ENCODE results near the gene FABP3. TPM values are rescaled to one million over a fixed set of nuclear protein-coding genes. Genes with fewer than 3 reads are reported as not detected.

FABP3 gene
- total and polyA plus RNA-seq, 2 of the 4 experiments (the other 2 are of a cell fraction), result 4.8 to 8.6 TPM

- no peak overlapping the region for H2AFZ ChIP-seq (replicated peaks; ENCODE audit: low read length, poor library complexity)
- H3K18ac ChIP-seq (ENCODE audit: low read depth, low read length), result no peak overlapping the region
- H3K4ac ChIP-seq (ENCODE audit: low read depth, low read length), result no peak overlapping the region
- H2BK120ac ChIP-seq (ENCODE audit: low read depth, low read length), result no peak overlapping the region
- H3K36me3 ChIP-seq (ENCODE audit: control insufficient read depth, insufficient read depth, low read length), result peaks cover 15% of the 10 kb centered on the region; the same call in 1 of the 2 replicates
- H3K4me3 ChIP-seq (ENCODE audit: insufficient read depth, low read depth, low read length), result no peak overlapping the region
- no peaks in the 10 kb centered on the region for H3K27me3 ChIP-seq (ENCODE audit: control insufficient read depth, insufficient read depth, low read length)
- H4K8ac ChIP-seq (ENCODE audit: low read depth in 2 of 2, low read length in 2 of 2), result no peak overlapping the region
- no peak overlapping the region for H4K5ac ChIP-seq (ENCODE audit: low read depth, low read length)
- H3K23ac ChIP-seq (ENCODE audit: low read depth, low read length), result no peak overlapping the region
- no peaks in the 10 kb centered on the region for H3K4me1 ChIP-seq (ENCODE audit: control insufficient read depth, insufficient read depth, low read length)
- H3K9ac ChIP-seq (ENCODE audit: low read depth, low read length), result no peak overlapping the region
- intact Hi-C loops (cut with micrococcal nuclease), result no loop called here
- no peaks in the 10 kb centered on the region for H3K9me3 ChIP-seq (ENCODE audit: control insufficient read depth, insufficient read depth, low read length)
- BruUV-seq (replicated peaks), result no TSS peak
- no peak overlapping the region for H3K27ac ChIP-seq (ENCODE audit: insufficient read depth, low read length)
- H4K20me1 ChIP-seq (ENCODE audit: insufficient read depth, low read length), result no peaks in the 10 kb centered on the region
- H4K91ac ChIP-seq (ENCODE audit: insufficient read depth, low read depth, low read length), result no peak overlapping the region
- CTCF ChIA-PET, result no interaction called here
- H2BK15ac ChIP-seq (ENCODE audit: low read depth, low read length), result no peak overlapping the region
- TF ChIP-seq USF2 (IDR thresholded peaks at IDR 0.05; ENCODE audit: low read depth, low read length) (no peak), RAD21 (IDR thresholded peaks at IDR 0.05; ENCODE audit: low read length) (no peak), NFE2L2 (IDR thresholded peaks at IDR 0.05; ENCODE audit: low read depth, low read length) (no peak), CHD1 (IDR thresholded peaks at IDR 0.05; ENCODE audit: low read depth, low read length) (no peak), BHLHE40 (IDR thresholded peaks at IDR 0.05; ENCODE audit: low read depth, low read length) (no peak), CEBPB (IDR thresholded peaks at IDR 0.05; ENCODE audit: low read depth, low read length) (no peak), MXI1 (IDR thresholded peaks at IDR 0.05; ENCODE audit: borderline replicate concordance, low read depth, low read length) (no peak), MAZ (IDR thresholded peaks at IDR 0.05; ENCODE audit: borderline replicate concordance, low read depth, low read length) (no peak), FOS (IDR thresholded peaks at IDR 0.05; ENCODE audit: low read depth, low read length) (no peak), MAFK (IDR thresholded peaks at IDR 0.05; ENCODE audit: low read depth, low read length) (no peak), SMC3 (IDR thresholded peaks at IDR 0.05; ENCODE audit: low read depth, low read length) (no peak), RCOR1 (IDR thresholded peaks at IDR 0.05; ENCODE audit: insufficient replicate concordance, low read length) (no peak), POLR2A (IDR thresholded peaks at IDR 0.05; ENCODE audit: low read depth, low read length) (no peak), RFX5 (IDR thresholded peaks at IDR 0.05; ENCODE audit: low read depth, low read length) (no peak), ELK1 (IDR thresholded peaks at IDR 0.05; ENCODE audit: borderline replicate concordance, low read depth, low read length) (no peak)
- TF ChIP-seq, protein P1, sequence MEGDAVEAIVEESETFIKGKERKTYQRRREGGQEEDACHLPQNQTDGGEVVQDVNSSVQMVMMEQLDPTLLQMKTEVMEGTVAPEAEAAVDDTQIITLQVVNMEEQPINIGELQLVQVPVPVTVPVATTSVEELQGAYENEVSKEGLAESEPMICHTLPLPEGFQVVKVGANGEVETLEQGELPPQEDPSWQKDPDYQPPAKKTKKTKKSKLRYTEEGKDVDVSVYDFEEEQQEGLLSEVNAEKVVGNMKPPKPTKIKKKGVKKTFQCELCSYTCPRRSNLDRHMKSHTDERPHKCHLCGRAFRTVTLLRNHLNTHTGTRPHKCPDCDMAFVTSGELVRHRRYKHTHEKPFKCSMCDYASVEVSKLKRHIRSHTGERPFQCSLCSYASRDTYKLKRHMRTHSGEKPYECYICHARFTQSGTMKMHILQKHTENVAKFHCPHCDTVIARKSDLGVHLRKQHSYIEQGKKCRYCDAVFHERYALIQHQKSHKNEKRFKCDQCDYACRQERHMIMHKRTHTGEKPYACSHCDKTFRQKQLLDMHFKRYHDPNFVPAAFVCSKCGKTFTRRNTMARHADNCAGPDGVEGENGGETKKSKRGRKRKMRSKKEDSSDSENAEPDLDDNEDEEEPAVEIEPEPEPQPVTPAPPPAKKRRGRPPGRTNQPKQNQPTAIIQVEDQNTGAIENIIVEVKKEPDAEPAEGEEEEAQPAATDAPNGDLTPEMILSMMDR (conservative IDR thresholded peaks at IDR 0.05; ENCODE audit: low read depth, low read length), result no peak
- H3K56ac ChIP-seq (ENCODE audit: extremely low read depth, insufficient read depth, low read length), result no peak overlapping the region
- no peak overlapping the region for H3K4me2 ChIP-seq (ENCODE audit: low read depth, low read length)
- H2AK9ac ChIP-seq (replicated peaks; ENCODE audit: low read depth, low read length, poor library complexity), result no peak overlapping the region
- POLR2A ChIA-PET (ENCODE audit: unreplicated experiment), result no interaction called here
- ATAC-seq (ENCODE audit: low read depth) (no peak), DNase-seq (no peak)
- H3K9me1 ChIP-seq (ENCODE audit: insufficient read depth, low read length), result no peaks in the 10 kb centered on the region; the same call in none of the 2 replicates
- no peak overlapping the region for H2AK5ac ChIP-seq (ENCODE audit: low read depth, low read length)
- no peak overlapping the region for H3K14ac ChIP-seq (replicated peaks; ENCODE audit: low read depth, low read length)
- no peak overlapping the region for H2BK20ac ChIP-seq (ENCODE audit: low read depth, low read length)
- no peaks in the 10 kb centered on the region for H3K79me1 ChIP-seq (ENCODE audit: low read depth in 1 of 2, low read length in 2 of 2)
- no peak overlapping the region for H2BK5ac ChIP-seq (ENCODE audit: low read depth, low read length, poor library complexity, severe bottlenecking)
- in situ Hi-C loops (cut with MboI; ENCODE audit: low sequenced_read_pairs), result no loop called here
- WGBS, 2 experiments (ENCODE audit: extremely low coverage in 2 of 2, insufficient read length in 1 of 2), result 67% methylated on average over 1 of the region's 2 CpGs; no CpG with 5 or more reads in 1 of the 2 experiments
- dilution Hi-C loops (cut with HindIII; ENCODE audit: low sequenced_read_pairs, unreplicated experiment), result no loop called here
These were observed 6.1 kb downstream of the FABP3 start for GRCh38 chr1:31366796-31367195.

Data from IMR-90 (cell line).